HG03060 (cell line): ENCODE results near the gene CACNA1A.

Experiments
- ATAC-seq: cut with Tn5 transposase; IDR thresholded peaks from one replicate; pipeline ENCODE4 v1.9.1; 2021; ENCODE audit warnings: low read depth, moderate number of reproducible peaks; ENCODE audit not compliant: unreplicated experiment

Gene CACNA1A

GRCh38 chr19:13241231-13242104 lies 264.8 kb downstream of the CACNA1A start:
- ATAC-seq: no peak

GRCh38 chr19:13240312-13241022 lies 265.8 kb downstream of the CACNA1A start:
- no peak for ATAC-seq

- ATAC-seq: no peak
Observed at GRCh38 chr19:13238891-13239534, 267.3 kb downstream of the CACNA1A start.

- no peak for ATAC-seq
Observed at GRCh38 chr19:13234518-13234917, 271.8 kb downstream of the CACNA1A start.

GRCh38 chr19:13231663-13232062 lies 274.6 kb downstream of the CACNA1A start:
- ATAC-seq: no peak

- ATAC-seq: no peak
Observed at GRCh38 chr19:13229246-13229645, 277.0 kb downstream of the CACNA1A start.

- ATAC-seq: no peak
Observed at GRCh38 chr19:13228561-13228960, 277.7 kb downstream of the CACNA1A start.

- no peak for ATAC-seq
Observed at GRCh38 chr19:13226983-13227382, 279.3 kb downstream of the CACNA1A start.

GRCh38 chr19:13225973-13226865 lies 280.1 kb downstream of the CACNA1A start:
- no peak for ATAC-seq

- no peak for ATAC-seq
Observed at GRCh38 chr19:13225085-13225484, 281.2 kb downstream of the CACNA1A start.

- no peak for ATAC-seq
Observed at GRCh38 chr19:13220847-13221246, 285.4 kb downstream of the CACNA1A start.

GRCh38 chr19:13215572-13216380 lies 290.5 kb downstream of the CACNA1A start:
- no peak for ATAC-seq

- ATAC-seq: no peak
Observed at GRCh38 chr19:13214036-13214730, 292.1 kb downstream of the CACNA1A start.

GRCh38 chr19:13212759-13213330 lies 293.4 kb downstream of the CACNA1A start:
- no peak for ATAC-seq

GRCh38 chr19:13211426-13212308 lies 294.6 kb downstream of the CACNA1A start:
- ATAC-seq: no peak

GRCh38 chr19:13210941-13211340 lies 295.3 kb downstream of the CACNA1A start:
- ATAC-seq: no peak

GRCh38 chr19:13210339-13210775 lies 295.9 kb downstream of the CACNA1A start:
- ATAC-seq: no peak
